Nephron progenitor cell (in vitro differentiated cells): ENCODE measurements around the gene TAF3.

ENCODE experiments used
- DNase-seq: peaks from one replicate; pipeline ENCODE4 v3.0.0; 2021
- H3K27ac Mint-ChIP-seq: 2 replicates; pipeline ENCODE4 v1.8.0; 2021; ENCODE audit warnings: mild to moderate bottlenecking, moderate library complexity, mixed read lengths
- H3K27me3 Mint-ChIP-seq: 2 replicates; pipeline ENCODE4 v1.8.0; 2021; ENCODE audit warnings: mild to moderate bottlenecking, low read depth, mixed read lengths; ENCODE audit not compliant: poor library complexity
- H3K36me3 Mint-ChIP-seq: 2 replicates; pipeline ENCODE4 v1.8.0; 2021; ENCODE audit warnings: low read depth, mixed read lengths
- H3K4me1 Mint-ChIP-seq: 2 replicates; pipeline ENCODE4 v1.8.0; 2021; ENCODE audit warnings: mixed read lengths
- H3K4me3 Mint-ChIP-seq: 2 replicates; pipeline ENCODE4 v1.8.0; 2021; ENCODE audit warnings: mild to moderate bottlenecking, moderate library complexity, mixed read lengths
- H3K9me3 Mint-ChIP-seq: 2 replicates; pipeline ENCODE4 v1.8.0; 2021; ENCODE audit warnings: mild to moderate bottlenecking, moderate library complexity, mixed read lengths
- TF ChIP-seq, protein P1 (sequence below): fragments of 200-600 bp; sonication (generic); IDR thresholded peaks from 2 replicates; pipeline ENCODE4 v1.5.0; 2021; ENCODE audit warnings: antibody characterized with exemption

The TAF3 gene

DNA sequence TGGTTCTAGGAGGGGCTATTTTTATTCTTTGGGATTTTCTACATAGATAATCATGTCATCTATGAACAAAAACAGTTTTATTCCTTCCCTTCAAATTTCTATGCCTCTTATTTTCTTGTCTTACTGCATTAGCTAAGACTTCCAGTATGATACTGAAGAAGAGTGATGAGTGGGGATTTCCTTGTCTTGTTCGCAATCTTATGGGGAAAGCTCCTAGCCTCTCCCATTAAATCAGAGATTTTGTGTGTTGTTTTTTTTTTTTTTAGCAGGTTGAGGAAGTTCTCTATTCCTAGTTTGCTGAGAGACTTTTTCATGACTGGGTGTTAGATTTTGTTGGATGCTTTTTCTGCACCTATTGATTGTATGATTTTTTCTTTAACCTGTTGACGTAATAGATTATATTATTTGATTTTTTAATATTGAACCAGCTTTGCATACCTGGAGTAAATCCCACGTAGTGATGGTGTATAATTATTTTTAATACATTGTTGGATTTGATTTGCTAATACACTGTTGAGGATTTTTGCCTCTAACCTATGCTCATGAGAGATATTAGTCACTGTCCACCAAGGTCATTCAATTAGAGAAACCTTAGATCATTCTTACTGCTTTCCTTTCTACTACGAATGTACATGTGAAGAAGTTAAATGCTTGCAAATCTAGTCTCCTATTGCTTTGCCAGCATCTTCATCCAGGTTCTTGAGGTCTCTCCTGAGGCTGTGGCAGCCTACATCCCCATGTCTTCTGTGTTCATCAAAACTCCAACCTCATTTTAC lies 23.9 kb upstream of the TAF3 start:
- H3K36me3 Mint-ChIP-seq: peaks cover 82% of the 10 kb centered on the region
- peaks cover 3% of the 10 kb centered on the region for H3K27me3 Mint-ChIP-seq
- TF ChIP-seq, protein P1, sequence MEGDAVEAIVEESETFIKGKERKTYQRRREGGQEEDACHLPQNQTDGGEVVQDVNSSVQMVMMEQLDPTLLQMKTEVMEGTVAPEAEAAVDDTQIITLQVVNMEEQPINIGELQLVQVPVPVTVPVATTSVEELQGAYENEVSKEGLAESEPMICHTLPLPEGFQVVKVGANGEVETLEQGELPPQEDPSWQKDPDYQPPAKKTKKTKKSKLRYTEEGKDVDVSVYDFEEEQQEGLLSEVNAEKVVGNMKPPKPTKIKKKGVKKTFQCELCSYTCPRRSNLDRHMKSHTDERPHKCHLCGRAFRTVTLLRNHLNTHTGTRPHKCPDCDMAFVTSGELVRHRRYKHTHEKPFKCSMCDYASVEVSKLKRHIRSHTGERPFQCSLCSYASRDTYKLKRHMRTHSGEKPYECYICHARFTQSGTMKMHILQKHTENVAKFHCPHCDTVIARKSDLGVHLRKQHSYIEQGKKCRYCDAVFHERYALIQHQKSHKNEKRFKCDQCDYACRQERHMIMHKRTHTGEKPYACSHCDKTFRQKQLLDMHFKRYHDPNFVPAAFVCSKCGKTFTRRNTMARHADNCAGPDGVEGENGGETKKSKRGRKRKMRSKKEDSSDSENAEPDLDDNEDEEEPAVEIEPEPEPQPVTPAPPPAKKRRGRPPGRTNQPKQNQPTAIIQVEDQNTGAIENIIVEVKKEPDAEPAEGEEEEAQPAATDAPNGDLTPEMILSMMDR: no peak
- peaks cover 23% of the 10 kb centered on the region for H3K4me1 Mint-ChIP-seq
- H3K27ac Mint-ChIP-seq: no peak overlapping the region
- DNase-seq: no peak
- no peaks in the 10 kb centered on the region for H3K9me3 Mint-ChIP-seq
- no peak overlapping the region for H3K4me3 Mint-ChIP-seq

DNA sequence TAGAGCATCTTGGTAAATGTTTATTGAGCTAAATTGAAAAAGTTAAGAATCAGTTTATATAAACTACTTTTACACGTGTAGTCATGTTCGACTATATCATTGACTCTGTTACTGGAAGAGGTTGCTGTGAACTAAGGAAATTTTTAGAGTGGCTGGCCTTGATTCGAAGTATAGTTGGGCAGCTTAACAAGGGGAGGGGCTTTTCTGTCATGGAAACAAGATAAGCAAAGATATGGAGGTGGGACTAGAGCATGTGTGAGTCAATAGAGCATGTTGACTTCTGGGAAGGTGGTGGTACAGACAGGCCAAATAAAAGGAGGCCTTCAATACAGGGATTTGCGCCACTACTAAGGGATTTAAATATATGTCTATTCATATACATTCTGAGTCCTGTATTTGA lies 22.7 kb upstream of the TAF3 start:
- TF ChIP-seq, protein P1: no peak
- Mint-ChIP-seq H3K36me3 (peaks cover 86% of the 10 kb centered on the region), H3K27me3 (peaks cover 3% of the 10 kb centered on the region), H3K4me3 (no peak overlapping the region), H3K9me3 (no peaks in the 10 kb centered on the region), H3K27ac (no peak overlapping the region), H3K4me1 (peaks cover 12% of the 10 kb centered on the region)
- DNase-seq: no peak

DNA sequence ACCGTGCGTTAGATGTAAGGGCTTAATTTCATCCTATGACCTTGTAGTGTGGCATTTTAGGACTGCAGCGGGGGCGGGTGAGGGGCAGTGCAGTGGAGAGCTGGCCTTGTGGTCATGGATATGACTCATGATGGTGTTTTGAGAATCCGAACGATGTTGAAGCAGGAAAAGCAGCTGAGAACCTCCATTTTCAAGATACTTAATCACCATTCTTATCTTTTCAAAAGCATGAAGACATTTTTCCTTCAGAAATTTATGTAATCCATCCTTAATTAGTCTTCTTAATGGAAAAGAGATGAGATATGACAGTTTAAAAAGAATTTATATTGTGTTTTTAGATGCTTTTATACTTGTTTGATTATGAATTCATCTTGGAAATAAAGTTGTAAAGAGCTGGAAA lies 20.7 kb upstream of the TAF3 start:
- Mint-ChIP-seq H3K27ac (no peak overlapping the region), H3K9me3 (no peaks in the 10 kb centered on the region), H3K4me3 (no peak overlapping the region), H3K4me1 (peaks cover 8% of the 10 kb centered on the region), H3K27me3 (peaks cover 3% of the 10 kb centered on the region), H3K36me3 (peaks cover 78% of the 10 kb centered on the region)
- DNase-seq: no peak
- TF ChIP-seq, protein P1: no peak

DNA sequence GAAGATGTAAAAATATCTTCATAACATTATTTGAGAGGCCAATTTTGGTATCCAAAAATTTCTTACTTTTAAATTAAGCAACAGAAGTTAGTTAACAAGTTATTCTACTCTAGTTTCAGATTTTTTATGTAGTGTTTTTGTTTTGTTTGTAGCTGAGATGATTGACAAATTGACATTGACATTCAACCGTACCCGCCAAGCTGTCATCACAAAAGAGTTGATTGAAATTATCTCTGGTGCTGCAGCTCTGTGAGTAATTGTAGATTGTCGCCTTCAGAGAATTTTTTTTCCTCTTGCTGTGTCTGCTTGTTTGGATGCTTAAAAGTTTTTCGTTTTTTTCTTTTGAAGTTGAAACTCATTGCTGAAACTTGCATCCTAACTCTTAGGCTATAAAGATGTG lies 15.7 kb upstream of the TAF3 start:
- H3K9me3 Mint-ChIP-seq: no peaks in the 10 kb centered on the region
- TF ChIP-seq, protein P1: no peak
- H3K27me3 Mint-ChIP-seq: no peaks in the 10 kb centered on the region
- no peak for DNase-seq
- no peak overlapping the region for H3K4me3 Mint-ChIP-seq
- peaks cover 69% of the 10 kb centered on the region for H3K36me3 Mint-ChIP-seq
- H3K4me1 Mint-ChIP-seq: no peaks in the 10 kb centered on the region
- H3K27ac Mint-ChIP-seq: no peak overlapping the region

DNA sequence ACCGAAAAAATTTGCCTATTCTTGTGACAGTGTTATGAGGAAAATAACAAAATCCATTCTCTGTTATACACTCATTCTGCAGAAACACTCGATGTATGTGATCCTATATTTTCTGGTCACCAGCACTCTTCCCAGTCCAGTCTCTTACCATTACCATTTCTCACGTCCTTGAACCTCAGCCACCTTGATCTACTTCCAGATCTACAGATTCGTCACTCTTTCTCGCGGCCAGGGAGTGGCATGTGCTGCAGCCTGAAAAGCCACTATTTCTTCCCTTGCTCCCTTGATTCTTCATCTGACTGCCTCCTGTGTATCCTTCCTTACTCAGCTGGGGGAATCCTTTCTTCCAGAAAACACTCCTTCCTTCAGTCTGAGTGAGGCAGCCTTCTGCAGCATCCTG lies 14.1 kb upstream of the TAF3 start:
- TF ChIP-seq, protein P1: no peak

DNA sequence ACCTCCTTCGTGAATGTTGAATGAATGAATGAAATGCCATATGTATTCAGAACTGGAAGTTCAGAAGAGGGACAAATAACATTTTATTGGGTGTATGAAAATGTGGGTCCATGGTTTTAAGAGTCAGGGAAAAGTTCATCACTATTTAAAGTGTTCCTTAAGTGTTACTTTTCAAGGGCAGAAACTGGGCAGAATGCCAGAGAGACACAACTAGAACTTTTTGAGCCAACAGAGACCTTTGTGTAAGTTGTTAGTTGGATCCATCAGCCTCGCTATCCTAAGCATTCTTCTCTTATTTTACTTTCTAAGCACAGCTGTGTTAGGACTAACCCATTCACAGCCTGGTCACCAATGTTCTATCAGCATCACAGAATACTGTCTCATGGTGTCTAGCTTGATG lies 13.6 kb upstream of the TAF3 start:
- peaks cover 60% of the 10 kb centered on the region for H3K36me3 Mint-ChIP-seq

More for the DNA sequence above, 14.1 kb upstream of the TAF3 start:
- Mint-ChIP-seq H3K4me3 (no peak overlapping the region), H3K27ac (no peak overlapping the region), H3K36me3 (peaks cover 65% of the 10 kb centered on the region), H3K27me3 (no peaks in the 10 kb centered on the region), H3K4me1 (no peaks in the 10 kb centered on the region), H3K9me3 (no peaks in the 10 kb centered on the region)
- DNase-seq: no peak

More for the DNA sequence above, 13.6 kb upstream of the TAF3 start:
- no peak for DNase-seq
- TF ChIP-seq, protein P1: no peak
- H3K4me3 Mint-ChIP-seq: no peak overlapping the region
- H3K4me1 Mint-ChIP-seq: no peaks in the 10 kb centered on the region
- H3K27me3 Mint-ChIP-seq: no peaks in the 10 kb centered on the region
- no peak overlapping the region for H3K27ac Mint-ChIP-seq
- H3K9me3 Mint-ChIP-seq: no peaks in the 10 kb centered on the region
